Sigmoid colon (tissue), 4 donors: ENCODE results near the gene CLDND2.

Source experiments
- CTCF ChIP-seq, 4 experiments: fragments of 450-650 bp in 3 of 4; fragments of 200-600 bp in 1 of 4; IDR thresholded peaks; one replicate each; pipeline ENCODE4 v1.5.1; 2016 to 2019; ENCODE audit warnings: antibody characterized with exemption in 4 of 4, mild to moderate bottlenecking in 3 of 4, moderate library complexity in 2 of 4
- EP300 ChIP-seq, 4 donors: sonication (generic); formaldehyde crosslinking; IDR thresholded peaks; one replicate each; pipeline ENCODE4 v1.6.1; 2017; ENCODE audit warnings: antibody characterized with exemption in 4 of 4
- POLR2A ChIP-seq, 2 donors: fragments of 450-650 bp; IDR thresholded peaks; one replicate each; pipeline ENCODE4 v1.6.1; 2016; ENCODE audit warnings: antibody characterized with exemption in 2 of 2, mild to moderate bottlenecking in 2 of 2, moderate library complexity in 2 of 2
- POLR2AphosphoS5 ChIP-seq, 4 donors: sonication (generic); formaldehyde crosslinking; IDR thresholded peaks; one replicate each; pipeline ENCODE4 v1.6.1; 2017; ENCODE audit warnings: antibody characterized with exemption in 4 of 4

GRCh38 chr19:51331193-51331592, 37.6 kb downstream of the CLDND2 start:
- TF ChIP-seq CTCF (IDR thresholded peaks at IDR 0.05) (no peak), POLR2A (IDR thresholded peaks at IDR 0.05) (no peak), POLR2AphosphoS5 (IDR thresholded peaks at IDR 0.05) (no peak), EP300 (IDR thresholded peaks at IDR 0.05) (no peak)
